Activated naive CD4-positive, alpha-beta T cell treated with anti-CD3 and anti-CD28 coated beads, Interleukin-2, amount 10 ng/mL, durations not matched to agents 7 days and 5 days (primary cell): ENCODE measurements around the gene ROBO2.

Experiments used
- CTCF ChIA-PET: fragments of 350-600 bp; sonication (Branson Sonifier 250); formaldehyde crosslinking; loops from one replicate; lab custom pipeline; 2021; ENCODE audit warnings: antibody characterized with exemption; lab: Charles Lee
- DNase-seq: peaks from one replicate; pipeline ENCODE4 v3.0.0-alpha.2; 2020
- H3K27ac Mint-ChIP-seq: one replicate; pipeline ENCODE4 v1.8.0; 2021; ENCODE audit warnings: mild to moderate bottlenecking, moderate library complexity, mixed read lengths
- H3K27me3 Mint-ChIP-seq: one replicate; pipeline ENCODE4 v1.8.0; 2021; ENCODE audit warnings: mild to moderate bottlenecking, mixed read lengths
- H3K36me3 Mint-ChIP-seq: one replicate; pipeline ENCODE4 v1.8.0; 2021; ENCODE audit warnings: mixed read lengths
- H3K4me1 Mint-ChIP-seq: one replicate; pipeline ENCODE4 v1.8.0; 2021; ENCODE audit warnings: mixed read lengths
- H3K4me3 Mint-ChIP-seq: one replicate; pipeline ENCODE4 v1.8.0; 2021; ENCODE audit warnings: mild to moderate bottlenecking, moderate library complexity, mixed read lengths
- H3K9me3 Mint-ChIP-seq: one replicate; pipeline ENCODE4 v1.8.0; 2021; ENCODE audit warnings: mixed read lengths

ROBO2 gene, protein sequence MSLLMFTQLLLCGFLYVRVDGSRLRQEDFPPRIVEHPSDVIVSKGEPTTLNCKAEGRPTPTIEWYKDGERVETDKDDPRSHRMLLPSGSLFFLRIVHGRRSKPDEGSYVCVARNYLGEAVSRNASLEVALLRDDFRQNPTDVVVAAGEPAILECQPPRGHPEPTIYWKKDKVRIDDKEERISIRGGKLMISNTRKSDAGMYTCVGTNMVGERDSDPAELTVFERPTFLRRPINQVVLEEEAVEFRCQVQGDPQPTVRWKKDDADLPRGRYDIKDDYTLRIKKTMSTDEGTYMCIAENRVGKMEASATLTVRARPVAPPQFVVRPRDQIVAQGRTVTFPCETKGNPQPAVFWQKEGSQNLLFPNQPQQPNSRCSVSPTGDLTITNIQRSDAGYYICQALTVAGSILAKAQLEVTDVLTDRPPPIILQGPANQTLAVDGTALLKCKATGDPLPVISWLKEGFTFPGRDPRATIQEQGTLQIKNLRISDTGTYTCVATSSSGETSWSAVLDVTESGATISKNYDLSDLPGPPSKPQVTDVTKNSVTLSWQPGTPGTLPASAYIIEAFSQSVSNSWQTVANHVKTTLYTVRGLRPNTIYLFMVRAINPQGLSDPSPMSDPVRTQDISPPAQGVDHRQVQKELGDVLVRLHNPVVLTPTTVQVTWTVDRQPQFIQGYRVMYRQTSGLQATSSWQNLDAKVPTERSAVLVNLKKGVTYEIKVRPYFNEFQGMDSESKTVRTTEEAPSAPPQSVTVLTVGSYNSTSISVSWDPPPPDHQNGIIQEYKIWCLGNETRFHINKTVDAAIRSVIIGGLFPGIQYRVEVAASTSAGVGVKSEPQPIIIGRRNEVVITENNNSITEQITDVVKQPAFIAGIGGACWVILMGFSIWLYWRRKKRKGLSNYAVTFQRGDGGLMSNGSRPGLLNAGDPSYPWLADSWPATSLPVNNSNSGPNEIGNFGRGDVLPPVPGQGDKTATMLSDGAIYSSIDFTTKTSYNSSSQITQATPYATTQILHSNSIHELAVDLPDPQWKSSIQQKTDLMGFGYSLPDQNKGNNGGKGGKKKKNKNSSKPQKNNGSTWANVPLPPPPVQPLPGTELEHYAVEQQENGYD (N-terminal part only)

DNA sequence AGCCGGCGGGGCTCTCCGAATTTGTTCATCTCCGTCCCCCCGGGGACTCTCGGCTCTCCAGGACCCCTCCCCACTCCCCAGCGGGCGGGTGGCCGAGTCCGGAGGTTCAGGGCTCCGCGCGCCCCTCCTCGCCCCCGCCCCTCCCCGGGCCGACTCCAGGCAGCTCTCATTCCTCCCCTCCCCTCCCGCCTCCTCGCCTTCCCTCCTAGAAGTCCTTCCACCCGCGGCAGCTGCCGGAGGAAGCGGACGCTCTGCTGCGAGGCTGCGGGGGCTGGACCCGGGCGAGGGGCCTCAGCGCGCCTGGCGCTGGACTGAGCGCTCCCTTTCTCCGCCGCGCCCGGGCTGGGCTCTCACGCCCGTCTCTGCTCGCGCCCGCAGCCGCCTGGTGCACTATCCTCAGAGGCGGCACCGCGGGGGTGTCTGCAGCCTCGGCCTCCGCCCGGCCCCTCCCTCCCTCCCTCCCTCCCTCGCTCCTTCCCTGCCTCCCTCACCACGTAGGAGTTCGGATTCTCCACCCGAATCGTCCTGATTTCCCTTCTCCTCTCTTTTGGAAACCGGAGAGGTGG is at the start of gene ROBO2:
Gene ROBO2 (plus strand): TSS at position 494 of the 566 bp plus-strand sequence. CDS start 687 bp downstream, outside the sequence.
- Mint-ChIP-seq H3K4me3 (no peak within 1 kb of the TSS), H3K27me3 (peaks cover 35% of the 10 kb centered on the region), H3K36me3 (peaks cover 2% of the 10 kb centered on the region), H3K27ac (no peak within 1 kb of the TSS), H3K4me1 (no peaks in the 10 kb centered on the region), H3K9me3 (no peaks in the 10 kb centered on the region)
- no peak for DNase-seq
- CTCF ChIA-PET = no interaction called here

DNA sequence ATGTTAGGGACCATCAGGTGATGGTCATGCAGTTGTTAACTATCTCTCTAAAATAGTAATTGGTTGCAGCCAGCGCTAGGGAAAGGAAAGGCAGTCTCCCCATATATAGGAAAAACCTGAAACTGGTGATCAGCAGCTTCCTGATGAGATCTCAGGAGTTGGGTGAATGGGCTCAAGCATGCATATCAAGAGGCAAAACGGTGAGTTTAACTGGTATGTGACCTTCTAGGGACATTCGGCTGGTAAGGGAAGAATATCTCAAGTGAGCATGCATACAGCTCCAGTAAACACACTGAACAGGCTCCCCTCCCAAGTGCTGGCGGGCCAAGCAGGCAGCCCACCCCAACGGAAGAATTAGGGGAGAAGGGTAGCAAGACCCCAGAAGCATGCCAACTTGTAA is 49.3 kb upstream of the ROBO2 start:
- Mint-ChIP-seq H3K36me3 (no peaks in the 10 kb centered on the region), H3K27ac (no peak overlapping the region), H3K27me3 (no peaks in the 10 kb centered on the region), H3K9me3 (peaks cover 2% of the 10 kb centered on the region), H3K4me3 (no peak overlapping the region), H3K4me1 (no peaks in the 10 kb centered on the region)
- no peak for DNase-seq
- CTCF ChIA-PET = no interaction called here

DNA sequence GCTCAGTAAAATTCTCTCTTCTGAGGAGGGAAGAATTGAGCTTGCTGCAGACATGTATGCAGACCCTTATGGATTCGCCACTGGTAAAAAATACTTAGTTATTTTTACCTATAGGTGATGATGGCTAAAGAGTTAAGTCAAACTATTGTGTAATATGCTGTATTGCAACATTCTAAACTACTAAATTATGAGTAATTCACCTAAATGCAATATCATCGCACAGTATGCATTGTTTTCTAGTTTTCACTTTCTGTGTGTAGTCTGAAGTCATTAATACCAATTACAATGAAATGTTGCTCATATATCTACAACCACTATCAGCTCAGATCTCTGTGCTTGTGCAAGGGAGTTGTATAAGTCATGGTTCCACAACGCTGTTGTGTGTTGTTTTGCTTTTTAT is 48.7 kb upstream of the ROBO2 start:
- H3K36me3 Mint-ChIP-seq = no peaks in the 10 kb centered on the region
- no peak for DNase-seq
- H3K27ac Mint-ChIP-seq = no peak overlapping the region
- no peaks in the 10 kb centered on the region for H3K4me1 Mint-ChIP-seq
- no peaks in the 10 kb centered on the region for H3K27me3 Mint-ChIP-seq
- no peak overlapping the region for H3K4me3 Mint-ChIP-seq
- H3K9me3 Mint-ChIP-seq = peaks cover 2% of the 10 kb centered on the region
- CTCF ChIA-PET = no interaction called here

DNA sequence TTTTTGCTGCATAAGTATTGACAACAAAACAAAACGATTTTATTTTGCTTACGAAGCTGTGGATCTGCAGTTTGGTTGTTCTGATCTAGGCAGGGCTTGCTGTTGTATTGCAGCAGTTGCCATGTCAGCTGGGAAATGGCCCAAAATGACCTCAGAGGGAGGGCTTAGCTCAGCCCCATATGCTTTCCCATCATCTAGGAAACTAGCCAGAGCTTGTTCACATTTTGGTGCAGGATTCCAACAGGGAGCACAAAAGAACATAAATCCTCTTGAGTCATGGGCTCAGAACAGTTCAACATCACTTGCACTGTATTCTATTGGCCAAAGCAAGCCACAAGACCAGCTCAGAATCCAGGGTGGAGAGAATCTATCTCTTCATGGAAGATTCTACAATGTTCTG is 42.2 kb upstream of the ROBO2 start:
- Mint-ChIP-seq H3K9me3 (no peaks in the 10 kb centered on the region), H3K4me1 (no peaks in the 10 kb centered on the region), H3K36me3 (no peaks in the 10 kb centered on the region), H3K27ac (no peak overlapping the region), H3K4me3 (no peak overlapping the region), H3K27me3 (no peaks in the 10 kb centered on the region)
- CTCF ChIA-PET = no interaction called here
- no peak for DNase-seq

DNA sequence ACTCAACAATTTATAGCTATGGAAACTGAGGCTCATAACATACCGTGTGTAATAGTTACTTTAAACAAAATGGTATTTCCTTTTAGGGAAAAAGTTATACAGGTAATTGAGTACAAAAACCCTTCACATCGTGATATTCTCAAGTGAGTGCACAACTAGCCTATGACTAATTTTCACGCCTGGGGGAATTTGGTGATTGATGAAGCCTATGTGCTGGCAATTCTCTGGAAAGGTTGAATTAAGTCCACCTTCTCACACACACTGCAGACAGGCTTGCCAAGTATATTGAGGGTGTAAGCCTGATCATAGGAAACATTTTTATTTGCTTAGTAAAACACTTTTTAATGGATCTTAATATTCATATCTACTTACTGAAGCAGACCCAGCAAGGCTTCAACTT is 41.3 kb upstream of the ROBO2 start:
- CTCF ChIA-PET = no interaction called here
- H3K4me3 Mint-ChIP-seq = no peak overlapping the region

DNA sequence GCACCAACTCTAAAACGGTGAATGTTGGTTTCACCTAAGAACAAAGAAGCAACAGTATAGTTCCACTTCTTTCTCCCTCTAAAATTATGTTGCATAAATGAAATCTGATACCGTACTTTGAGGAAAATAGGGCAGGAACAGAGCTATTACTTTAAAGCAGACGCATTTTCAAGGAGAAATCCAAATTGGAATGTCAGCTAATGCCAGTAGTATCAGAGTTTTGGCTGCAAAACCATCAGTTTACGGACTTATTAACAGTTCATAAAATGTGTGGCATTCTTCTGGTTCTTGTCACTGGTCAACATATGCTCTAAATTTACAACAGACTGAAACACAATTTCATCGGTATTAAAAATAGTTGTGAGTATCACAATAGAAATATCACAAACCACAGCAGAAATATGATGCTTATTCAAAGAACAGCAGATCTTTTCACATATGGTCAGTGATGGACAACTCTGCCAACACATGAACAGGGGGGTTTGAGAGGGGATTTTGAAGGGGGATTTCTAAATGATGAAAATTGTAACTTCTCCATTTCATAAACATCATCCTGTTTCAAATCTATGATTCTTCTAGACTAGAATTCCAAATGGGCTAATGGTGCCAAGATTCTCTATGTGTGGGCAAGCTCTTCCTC is 38.7 kb upstream of the ROBO2 start:
- no peaks in the 10 kb centered on the region for H3K27me3 Mint-ChIP-seq
- no peak overlapping the region for H3K4me3 Mint-ChIP-seq

More for the DNA sequence above, 41.3 kb upstream of the ROBO2 start:
- Mint-ChIP-seq H3K9me3 (peaks cover 2% of the 10 kb centered on the region), H3K27ac (no peak overlapping the region), H3K27me3 (no peaks in the 10 kb centered on the region), H3K36me3 (no peaks in the 10 kb centered on the region), H3K4me1 (no peaks in the 10 kb centered on the region)
- DNase-seq = no peak

DNA sequence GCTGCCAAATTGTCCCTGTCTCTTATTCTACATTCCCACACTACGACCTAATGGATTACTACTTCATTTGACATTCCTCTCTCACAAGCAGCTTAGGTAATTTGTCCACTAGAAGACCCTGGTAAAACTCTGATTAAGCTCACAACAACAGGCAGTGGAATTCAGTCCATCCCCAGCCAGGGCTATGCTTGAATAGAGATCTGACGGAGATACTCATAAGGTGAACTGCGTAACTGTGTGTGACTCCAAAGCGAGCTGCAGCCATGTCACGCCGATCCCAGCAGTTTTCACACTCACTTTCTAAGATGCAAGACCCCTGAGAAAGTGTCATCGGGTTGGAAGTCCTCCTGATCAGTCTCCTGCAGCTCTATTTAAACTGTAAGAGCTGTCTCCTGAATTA is 25.7 kb upstream of the ROBO2 start:
- Mint-ChIP-seq H3K36me3 (no peaks in the 10 kb centered on the region), H3K9me3 (peaks cover 7% of the 10 kb centered on the region), H3K4me1 (no peaks in the 10 kb centered on the region), H3K4me3 (no peak overlapping the region), H3K27ac (no peak overlapping the region), H3K27me3 (no peaks in the 10 kb centered on the region)
- CTCF ChIA-PET = no interaction called here
- no peak for DNase-seq

More for the DNA sequence above, 38.7 kb upstream of the ROBO2 start:
- no peak for DNase-seq
- CTCF ChIA-PET = no interaction called here
- Mint-ChIP-seq H3K36me3 (no peaks in the 10 kb centered on the region), H3K4me1 (no peaks in the 10 kb centered on the region), H3K9me3 (peaks cover 2% of the 10 kb centered on the region), H3K27ac (no peak overlapping the region)

DNA sequence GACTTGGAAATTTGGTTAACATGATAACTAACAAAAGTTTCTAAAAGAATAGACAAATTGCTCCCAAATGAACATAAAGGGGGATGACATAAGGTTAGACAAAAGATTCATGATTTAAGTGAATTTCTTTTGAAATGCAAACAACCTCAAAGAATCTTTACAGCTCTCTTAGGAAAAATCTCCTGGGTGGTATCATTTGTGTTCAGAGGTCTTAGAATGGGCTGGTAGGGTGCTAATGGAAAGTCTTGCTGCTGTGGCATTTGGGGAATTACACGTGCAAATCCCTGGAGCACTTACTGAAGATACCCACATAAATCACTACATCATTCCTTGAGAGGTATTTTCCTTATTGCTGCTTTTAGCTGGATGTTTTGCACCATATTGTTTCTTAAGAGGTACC is 14.4 kb upstream of the ROBO2 start:
- Mint-ChIP-seq H3K27me3 (no peaks in the 10 kb centered on the region), H3K4me1 (no peaks in the 10 kb centered on the region), H3K36me3 (no peaks in the 10 kb centered on the region), H3K4me3 (no peak overlapping the region), H3K9me3 (peaks cover 7% of the 10 kb centered on the region), H3K27ac (no peak overlapping the region)
- no peak for DNase-seq
- CTCF ChIA-PET = interaction anchor here (0.7 kb wide), 1 partner anchor 13 kb away, joined by 3 read pairs; no protein-coding TSS in a partner anchor

DNA sequence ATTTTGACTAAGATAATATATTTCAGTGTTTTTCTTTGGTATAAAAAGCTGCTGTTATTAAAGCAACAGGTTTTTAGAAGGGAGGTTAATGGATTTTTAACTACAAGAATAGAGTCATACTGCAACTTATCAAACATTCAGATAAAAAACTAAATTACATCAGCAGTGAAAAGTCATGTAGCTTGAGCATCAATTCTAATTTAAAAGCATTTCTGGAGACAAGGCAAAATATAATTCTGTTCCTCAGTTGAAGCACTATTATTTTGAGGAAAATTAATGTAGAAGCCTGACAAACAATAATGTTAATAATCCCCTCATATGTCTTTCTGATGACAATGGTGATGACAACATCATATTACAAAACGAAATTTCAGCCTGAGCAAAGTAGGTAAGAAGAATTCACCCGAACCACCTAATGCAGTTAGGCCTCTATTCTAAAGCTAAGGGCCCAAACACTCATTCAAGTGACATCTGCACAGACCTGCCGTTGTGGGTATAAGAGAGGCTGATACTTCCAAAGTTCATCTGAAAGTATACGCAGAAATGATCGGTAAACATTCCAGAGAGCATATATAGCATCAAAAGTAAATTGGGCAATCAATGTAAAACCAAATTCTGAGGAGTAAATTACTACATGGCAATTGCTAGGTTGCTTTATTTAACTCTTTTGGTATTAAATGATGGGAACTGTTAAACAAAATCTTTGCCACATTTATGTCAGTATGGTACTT is 12.8 kb upstream of the ROBO2 start:
- Mint-ChIP-seq H3K36me3 (no peaks in the 10 kb centered on the region), H3K27me3 (no peaks in the 10 kb centered on the region), H3K4me3 (no peak overlapping the region), H3K9me3 (peaks cover 7% of the 10 kb centered on the region), H3K4me1 (no peaks in the 10 kb centered on the region), H3K27ac (no peak overlapping the region)
- CTCF ChIA-PET = no interaction called here
- no peak for DNase-seq

DNA sequence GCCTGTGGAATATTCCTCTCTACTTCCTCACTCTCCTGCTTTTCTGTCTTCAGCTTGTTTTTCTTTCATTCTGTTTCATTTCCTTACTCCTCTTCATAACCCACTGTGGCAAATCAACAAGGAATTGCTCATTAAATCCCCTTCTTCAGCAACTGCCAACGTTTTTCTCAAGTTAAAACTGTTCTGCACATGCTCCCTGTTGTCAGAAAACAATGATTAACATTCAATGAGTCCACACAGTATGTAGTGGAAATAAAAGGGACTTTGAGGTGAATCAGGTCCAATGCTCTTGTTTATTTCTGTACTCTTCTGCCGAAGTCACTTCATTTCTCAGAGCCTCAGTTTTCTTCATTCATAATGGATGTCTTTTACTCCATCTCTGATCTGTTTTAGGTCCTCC is 11.9 kb upstream of the ROBO2 start:
- Mint-ChIP-seq H3K27ac (no peak overlapping the region), H3K9me3 (peaks cover 7% of the 10 kb centered on the region), H3K4me3 (no peak overlapping the region), H3K36me3 (no peaks in the 10 kb centered on the region), H3K4me1 (no peaks in the 10 kb centered on the region), H3K27me3 (no peaks in the 10 kb centered on the region)
- CTCF ChIA-PET = no interaction called here
- DNase-seq = no peak

DNA sequence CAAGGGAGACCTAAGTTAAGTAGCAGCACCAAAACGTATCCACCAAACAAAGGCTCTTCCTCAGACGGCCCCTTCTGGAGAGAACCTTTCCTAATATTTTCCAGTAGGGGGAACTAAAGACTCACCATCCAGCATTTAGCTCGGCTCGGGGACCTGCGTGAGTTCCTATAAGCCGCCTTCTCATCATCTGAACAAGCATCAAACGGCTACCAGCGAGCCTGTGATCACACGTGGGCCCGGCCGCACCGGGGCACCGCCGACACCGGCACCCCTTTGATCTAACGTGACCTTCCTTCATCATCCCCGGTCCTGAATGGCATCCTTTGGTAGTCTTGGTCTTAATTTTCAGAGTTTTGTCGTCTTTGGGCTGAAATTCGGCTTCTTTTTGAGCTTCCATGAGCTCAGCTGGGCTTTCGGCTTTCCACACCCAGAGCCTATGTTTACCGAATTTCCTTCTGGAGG is 1.4 kb upstream of the ROBO2 start:
- H3K4me1 Mint-ChIP-seq = no peaks in the 10 kb centered on the region
- CTCF ChIA-PET = no interaction called here
- no peak overlapping the region for H3K4me3 Mint-ChIP-seq
- H3K36me3 Mint-ChIP-seq = peaks cover 2% of the 10 kb centered on the region
- no peaks in the 10 kb centered on the region for H3K9me3 Mint-ChIP-seq
- H3K27me3 Mint-ChIP-seq = peaks cover 35% of the 10 kb centered on the region
- no peak for DNase-seq
- H3K27ac Mint-ChIP-seq = no peak overlapping the region

DNA sequence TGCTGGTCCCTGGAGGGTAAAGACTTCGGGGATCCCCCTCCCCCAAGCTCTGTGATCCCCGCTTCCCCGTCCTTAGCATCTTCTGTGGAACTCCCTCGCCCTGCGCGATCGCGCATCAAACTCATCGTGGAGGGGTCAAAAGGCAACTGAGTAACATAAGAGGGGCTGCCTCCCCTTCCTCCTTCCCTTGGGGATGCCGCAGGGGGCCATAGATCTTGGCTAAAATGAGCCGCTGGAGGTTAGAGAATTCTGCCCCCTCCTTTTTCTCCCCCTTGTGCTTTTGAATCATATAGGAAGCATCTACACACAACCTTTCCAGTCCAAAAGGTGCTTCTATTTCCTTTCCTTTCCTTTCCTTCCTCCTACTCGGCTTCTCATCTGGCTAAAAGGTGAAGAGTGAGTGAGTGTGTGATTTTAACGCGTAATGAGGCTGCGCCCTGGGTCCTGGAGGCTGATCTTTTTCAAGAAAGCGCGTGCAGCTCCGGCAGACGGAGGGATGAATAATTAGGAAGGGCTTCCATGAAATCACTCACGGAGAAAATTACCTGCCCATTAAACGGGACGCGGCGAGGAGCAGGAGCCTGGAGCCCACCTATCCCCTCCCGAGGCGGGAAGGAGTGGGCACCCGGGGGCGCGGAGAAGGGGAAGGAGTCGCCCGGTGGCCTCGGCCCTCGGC is 831 bp upstream of the ROBO2 start:
- peaks cover 2% of the 10 kb centered on the region for H3K36me3 Mint-ChIP-seq
- CTCF ChIA-PET = no interaction called here
- no peak overlapping the region for H3K27ac Mint-ChIP-seq

DNA sequence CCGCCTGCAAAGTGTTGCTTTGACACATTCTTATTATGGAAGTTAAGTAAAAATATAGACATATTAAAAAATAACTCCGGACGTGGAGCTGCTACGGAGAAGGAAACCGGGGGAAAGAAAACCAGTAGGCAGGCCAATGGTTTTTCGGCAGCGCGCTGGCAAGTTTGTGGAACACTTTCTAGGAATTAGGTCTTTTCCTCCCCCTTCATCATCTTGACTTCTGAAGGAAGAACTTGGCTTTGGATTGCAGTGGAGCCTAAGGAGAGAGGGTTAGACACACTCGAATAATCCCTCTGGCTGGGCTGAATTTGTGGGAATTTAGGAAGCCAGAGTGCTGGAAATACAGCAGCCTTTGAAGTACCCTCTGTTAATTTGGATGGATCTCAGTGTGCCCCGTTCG is 317 bp downstream of the ROBO2 start:
- Mint-ChIP-seq H3K36me3 (peaks cover 2% of the 10 kb centered on the region), H3K4me1 (no peaks in the 10 kb centered on the region), H3K9me3 (no peaks in the 10 kb centered on the region), H3K4me3 (no peak overlapping the region), H3K27me3 (peaks cover 35% of the 10 kb centered on the region), H3K27ac (no peak overlapping the region)
- no peak for DNase-seq
- CTCF ChIA-PET = no interaction called here

More for the DNA sequence above, 831 bp upstream of the ROBO2 start:
- DNase-seq = no peak
- H3K27me3 Mint-ChIP-seq = peaks cover 35% of the 10 kb centered on the region
- no peak overlapping the region for H3K4me3 Mint-ChIP-seq
- H3K9me3 Mint-ChIP-seq = no peaks in the 10 kb centered on the region
- no peaks in the 10 kb centered on the region for H3K4me1 Mint-ChIP-seq
